Left colon (tissue), 2 donors: ENCODE results near the gene AHI1. TPM values are rescaled to one million over a fixed set of nuclear protein-coding genes. Genes with fewer than 3 reads are reported as not detected.

Experiments
- ATAC-seq: fragments of 200-7000 bp; cut with Tn5 transposase; one replicate; pipeline ENCODE4 v1.9.1; 2020; ENCODE audit warnings: mild to moderate bottlenecking, moderate library complexity
- DNase-seq, 2 donors: peaks; one replicate each; pipeline ENCODE4 v3.0.0-alpha.2; 2020
- intact Hi-C, 2 donors: fragments of 100-400 bp; cut with DNase I in 1 of 2; cut with micrococcal nuclease in 1 of 2; formaldehyde crosslinking; loops; one replicate each; pipeline versions ENCODE4 v1.11.2 to v1.14.0; 2022; cut with DNase I, micrococcal nuclease
- total RNA-seq, 2 donors: library from RNA; stranded (reverse); fragmentation: NEBNext Ultra II Directional; extraction: Animal tissue kit (Norgen Biotek cat#: 25700); gene quantifications; one replicate each; pipeline ENCODE4 v1.2.1, GENCODE V29; 2021
- donor health status: DM: no; HTN: no; CAD: no.
- donor health status: DM: yes; HTN: yes; CAD: no.

The AHI1 gene
- total RNA-seq, 2 donors from 2014 or later: 21.4 to 25.8 TPM

DNA sequence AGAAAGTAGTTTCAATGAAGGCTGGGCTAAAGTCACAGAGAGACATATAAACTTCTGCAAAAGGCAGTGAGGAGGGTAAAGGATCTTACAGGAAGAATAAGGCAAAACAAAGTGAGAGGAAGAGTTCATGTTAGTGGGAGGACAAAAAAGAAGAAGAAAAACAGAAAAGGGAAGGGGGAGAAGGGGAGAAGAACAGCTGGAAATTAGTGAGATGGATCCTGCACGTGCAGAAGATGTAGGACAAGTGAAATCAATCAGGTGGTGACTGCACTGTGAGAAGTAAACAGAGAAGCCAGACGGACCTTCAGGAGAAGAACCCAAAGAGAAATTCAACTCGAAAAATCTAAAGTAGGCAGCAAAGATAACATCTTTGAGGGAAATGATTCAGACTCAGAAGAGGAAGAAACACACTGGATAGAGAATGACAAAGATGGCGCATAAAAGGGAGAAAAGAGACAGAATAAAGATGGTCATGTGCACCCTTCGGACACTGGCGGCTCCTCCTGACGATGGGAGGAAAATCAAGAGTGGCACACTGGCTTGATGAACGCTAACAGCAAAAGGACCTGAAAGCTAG is 210.5 kb downstream of the AHI1 start:
- intact Hi-C loops: no loop called here
- no peak for ATAC-seq
- no peak for DNase-seq

DNA sequence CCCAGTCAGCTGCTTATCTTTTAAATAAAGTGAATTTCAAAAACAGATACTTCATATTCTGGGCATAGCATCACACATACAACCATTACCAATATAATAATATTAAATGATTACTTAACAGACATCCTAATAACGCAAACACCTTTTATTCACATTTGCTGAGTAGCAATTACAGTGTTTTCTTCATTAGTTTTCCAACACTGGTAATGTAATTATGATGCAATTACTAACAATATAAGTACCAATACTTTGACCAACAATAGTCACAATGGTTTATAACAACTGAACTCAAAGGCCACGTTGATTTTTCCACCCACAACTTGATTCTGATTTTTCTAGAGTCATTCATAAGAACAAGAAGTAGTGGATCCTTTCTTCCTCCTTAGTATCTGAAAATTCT is 212.4 kb downstream of the AHI1 start:
- DNase-seq (no peak), ATAC-seq (no peak)
- intact Hi-C loops: no loop called here

DNA sequence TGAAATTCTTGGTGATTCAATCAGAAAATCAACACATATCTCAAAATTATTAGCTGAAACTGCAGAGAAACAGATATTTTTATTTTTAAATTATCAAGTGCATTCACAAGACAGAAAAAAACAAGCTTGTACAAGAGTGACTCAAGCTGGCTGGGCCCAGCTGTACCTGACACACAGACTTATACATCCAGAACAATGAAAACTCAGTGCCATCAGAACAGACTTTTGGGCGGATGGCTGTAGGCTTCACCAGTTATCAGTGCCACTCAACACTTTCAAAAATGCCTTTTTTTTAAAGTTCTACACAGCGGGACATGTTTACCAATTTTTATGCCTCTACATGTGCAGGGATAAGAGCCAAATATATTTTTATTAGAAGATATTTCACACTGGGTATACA is 213.6 kb downstream of the AHI1 start:
- ATAC-seq: no peak
- intact Hi-C loops: no loop called here
- no peak for DNase-seq

DNA sequence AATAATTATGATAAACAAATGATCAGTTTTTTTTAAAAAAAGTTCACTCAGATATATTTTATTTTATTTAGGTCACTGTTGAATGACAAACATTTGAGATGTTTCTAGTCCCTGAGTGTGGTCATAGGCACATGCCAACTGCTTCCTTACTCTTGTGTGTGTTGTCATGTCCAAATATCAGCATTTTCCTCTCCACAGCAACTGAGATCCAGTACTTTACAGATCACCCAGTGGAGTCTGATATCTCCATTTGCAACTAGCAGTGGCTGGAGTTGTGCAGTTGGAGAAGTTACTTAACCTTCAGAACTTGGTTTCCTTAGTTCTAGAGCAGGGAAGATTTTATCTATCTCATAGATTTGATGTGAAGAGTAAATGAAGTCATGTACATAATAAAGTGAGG is 215.1 kb downstream of the AHI1 start:
- no peak for ATAC-seq

DNA sequence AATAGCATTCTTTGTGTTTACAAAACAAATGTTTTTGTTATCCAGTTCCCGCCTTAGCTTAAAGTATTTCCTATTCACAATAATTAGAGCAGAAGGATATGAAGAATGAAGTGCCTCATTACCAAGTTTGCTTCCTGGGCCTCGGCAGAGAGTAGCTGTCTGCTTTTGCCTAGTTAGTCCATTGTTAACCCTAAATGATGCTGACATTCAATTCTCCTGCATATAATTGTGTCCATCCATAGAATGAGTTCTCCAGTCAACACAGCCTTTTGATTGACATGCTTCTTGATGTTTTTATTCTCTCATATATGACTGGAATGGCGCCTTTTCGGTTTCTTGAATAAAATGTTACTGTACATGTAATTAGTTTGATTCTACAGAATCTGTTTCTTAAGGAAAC is 215.6 kb downstream of the AHI1 start:
- ATAC-seq (no peak), DNase-seq (no peak)
- intact Hi-C loops: no loop called here

More for the DNA sequence above, 215.1 kb downstream of the AHI1 start:
- intact Hi-C loops: no loop called here
- no peak for DNase-seq

DNA sequence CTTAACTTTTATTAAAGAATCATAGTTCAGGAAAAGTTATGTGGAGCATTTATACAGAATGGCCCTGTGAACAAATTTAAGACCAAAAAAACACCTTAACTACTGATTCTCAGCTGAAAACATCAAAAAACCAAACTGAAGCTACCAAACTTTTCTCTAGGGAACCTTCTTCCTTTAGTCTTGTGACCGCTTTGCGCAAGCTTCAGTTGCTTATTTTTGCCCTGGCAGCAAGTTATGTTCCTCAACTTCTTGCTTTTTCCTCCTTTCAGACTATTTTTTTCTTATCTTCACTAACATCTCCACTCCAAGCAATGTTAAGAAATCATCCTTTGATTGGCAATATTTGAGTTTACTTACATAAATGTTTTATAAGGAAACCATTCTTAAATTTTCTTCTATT is 216.3 kb downstream of the AHI1 start:
- DNase-seq (no peak), ATAC-seq (no peak)
- intact Hi-C loops: no loop called here

DNA sequence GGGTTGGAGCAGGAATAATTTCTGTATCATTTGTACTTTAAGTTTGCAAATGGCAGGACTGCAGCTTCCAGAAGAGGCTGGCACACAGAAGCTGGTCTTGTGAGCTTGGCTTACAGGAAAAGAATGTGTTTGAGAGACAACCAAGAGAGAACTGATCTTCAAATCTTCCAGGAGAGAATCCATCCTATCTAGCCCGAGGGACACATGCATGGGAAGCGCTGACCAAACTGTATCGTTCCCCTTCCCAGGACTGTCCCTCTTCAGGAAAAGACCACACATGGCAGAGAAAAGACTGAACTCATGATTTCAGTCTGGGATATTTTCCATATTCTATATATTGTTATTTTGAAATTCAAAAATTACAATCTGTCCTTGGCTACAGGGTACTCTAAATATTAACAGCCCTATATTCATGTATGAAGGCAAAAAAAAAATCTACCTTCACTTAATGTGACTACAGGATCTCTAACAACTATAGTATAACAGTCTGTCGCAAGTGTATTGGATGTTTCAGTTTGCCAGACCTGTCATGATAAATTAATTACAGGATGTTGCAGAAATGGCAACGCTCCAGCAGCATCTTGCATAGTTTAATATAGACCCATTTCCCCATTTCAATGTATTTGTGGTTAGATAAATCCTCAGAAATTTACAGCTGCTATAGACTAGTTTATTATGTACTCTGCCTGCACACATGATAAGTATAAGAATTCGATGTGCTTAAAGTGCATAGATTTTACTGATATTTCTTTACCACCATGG is 217.0 kb downstream of the AHI1 start:
- DNase-seq (no peak), ATAC-seq (no peak)
- intact Hi-C loops: no loop called here

DNA sequence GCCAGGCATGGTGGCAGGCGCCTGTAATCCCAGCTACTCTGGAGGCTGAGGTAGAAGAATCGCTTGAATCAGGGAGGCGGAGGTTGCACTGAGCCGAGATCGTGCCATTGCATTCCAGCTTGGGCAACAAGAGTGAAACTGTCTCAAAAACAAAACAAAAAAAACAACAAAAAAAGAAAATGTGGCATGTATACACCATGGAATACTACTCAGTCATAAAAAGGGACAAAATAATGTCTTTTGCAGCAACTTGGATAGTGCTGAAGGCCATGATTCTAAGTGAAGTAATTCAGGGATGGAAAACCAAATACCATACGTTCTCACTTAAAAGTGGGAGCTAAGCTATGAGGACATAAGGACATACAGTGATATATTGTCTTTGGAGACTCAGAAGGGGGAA is 220.1 kb downstream of the AHI1 start:
- no peak for ATAC-seq
- intact Hi-C loops: no loop called here
- no peak for DNase-seq

DNA sequence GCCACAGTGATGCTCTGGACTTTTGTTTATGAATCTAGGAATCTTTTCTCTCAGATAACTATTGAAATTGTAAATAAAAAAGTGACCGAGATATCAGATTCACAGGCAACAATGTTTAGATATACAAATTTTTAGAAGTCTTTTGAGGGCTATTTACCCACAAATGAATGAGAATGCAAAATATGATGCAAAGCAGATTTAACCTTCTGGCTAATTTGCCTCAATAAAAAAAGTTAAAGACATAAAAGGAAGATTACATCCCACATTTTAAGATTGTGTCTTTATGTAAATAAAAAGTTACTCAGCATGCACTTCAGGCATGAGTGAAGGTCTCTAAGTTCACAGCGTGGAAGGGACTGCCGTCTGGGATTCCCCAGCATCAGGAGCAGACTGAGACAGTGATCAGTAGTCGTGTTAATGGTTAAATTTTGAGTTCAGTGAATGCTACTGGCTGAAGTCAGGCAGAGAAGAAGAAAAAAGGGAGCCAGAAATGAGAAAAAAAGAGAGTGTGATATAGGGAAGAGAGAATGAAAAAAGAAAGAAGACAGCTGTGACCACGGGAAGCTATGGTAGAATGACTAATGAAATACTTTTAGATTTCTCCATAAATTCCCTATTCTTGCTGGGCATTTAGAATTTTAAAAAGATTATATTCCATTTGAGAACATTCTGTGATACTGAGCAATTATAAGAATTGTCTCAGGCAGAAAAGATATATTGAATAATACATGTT is 222.8 kb downstream of the AHI1 start:
- intact Hi-C loops: no loop called here
- no peak for ATAC-seq
- no peak for DNase-seq

DNA sequence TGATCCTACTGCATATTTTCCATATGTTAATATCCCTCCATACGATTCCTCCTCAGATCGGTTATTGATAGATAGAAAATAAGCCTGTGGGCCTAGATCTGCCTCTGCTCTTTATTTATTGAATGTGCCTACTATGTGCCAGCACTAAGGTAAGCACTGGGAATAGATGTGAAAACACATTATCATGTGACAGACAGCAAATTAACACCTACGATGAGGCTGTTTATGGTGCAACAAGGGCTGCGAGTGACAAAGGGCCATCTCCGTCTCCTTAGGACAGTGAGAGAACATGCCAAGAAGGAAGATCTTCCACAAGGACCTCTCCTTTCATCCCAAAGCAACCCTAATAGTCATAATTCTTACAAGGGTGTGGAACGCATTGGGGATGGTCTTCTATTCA is 225.9 kb downstream of the AHI1 start:
- DNase-seq (no peak), ATAC-seq (no peak)
- intact Hi-C loops: no loop called here

DNA sequence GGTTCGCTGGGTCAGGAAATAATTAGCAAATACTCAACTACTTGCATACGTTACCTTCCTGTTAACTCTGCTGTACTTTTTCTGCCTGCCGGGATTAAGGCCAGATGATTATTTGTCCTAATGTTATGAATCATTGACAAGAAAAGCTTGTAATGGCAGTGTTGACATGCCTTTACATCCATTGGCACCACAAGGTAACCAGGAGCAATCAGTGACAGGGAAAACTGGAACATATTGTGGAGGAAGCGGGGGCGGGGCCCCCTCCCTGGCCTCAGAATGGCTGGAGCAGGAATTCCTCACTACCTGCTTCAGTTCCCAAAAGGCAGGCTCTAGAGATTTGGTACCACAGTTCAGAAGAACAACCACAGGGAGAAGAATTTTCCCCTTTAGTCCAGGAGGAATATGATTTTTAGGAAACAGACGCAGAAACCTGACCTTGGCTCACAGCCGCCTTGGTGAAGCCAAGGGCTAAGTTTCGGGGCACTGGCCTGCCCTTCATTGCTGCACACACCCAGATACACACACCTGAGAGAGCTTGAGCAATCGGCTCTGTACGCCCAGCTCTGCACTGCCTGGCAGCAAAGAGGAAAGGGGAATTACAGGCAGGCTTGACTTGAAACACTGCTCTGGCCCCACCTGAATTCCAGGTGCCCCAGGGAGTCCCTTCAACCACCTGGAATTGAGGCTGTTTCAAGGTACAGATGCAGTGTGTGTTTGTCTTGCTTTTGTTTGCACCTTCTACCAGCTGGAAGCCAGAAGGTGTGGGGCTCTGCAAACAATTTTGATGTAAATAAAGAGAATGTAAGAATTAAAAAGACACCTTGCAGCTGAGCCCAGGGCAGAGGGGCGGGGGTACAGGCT is 226.6 kb downstream of the AHI1 start:
- peak; percentile 73 for ATAC-seq
- intact Hi-C loops: no loop called here
- peak; percentile 84 to 91 for DNase-seq

DNA sequence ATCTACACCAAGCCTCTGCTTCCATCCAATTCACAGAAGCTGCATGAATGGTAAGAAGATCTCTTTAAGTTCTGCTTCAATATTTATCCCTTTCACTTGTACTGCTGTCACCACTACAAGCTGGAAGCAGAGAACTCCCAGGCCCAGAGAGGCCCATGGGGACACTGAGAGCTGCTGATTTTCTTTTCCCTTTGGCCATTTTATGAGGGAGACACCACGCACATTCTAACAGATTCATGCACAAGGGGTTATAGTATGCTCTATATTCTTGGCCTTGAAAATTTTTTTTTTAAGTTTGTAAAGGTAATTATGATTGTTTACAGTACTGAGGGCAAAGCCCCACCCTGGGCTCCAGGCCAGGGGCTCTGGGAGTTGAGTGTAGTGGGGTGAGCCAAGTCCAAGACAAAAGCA is 228.1 kb downstream of the AHI1 start:
- intact Hi-C loops: no loop called here
- ATAC-seq: peak; percentile 49
- DNase-seq: peak; percentile 84 to 89

DNA sequence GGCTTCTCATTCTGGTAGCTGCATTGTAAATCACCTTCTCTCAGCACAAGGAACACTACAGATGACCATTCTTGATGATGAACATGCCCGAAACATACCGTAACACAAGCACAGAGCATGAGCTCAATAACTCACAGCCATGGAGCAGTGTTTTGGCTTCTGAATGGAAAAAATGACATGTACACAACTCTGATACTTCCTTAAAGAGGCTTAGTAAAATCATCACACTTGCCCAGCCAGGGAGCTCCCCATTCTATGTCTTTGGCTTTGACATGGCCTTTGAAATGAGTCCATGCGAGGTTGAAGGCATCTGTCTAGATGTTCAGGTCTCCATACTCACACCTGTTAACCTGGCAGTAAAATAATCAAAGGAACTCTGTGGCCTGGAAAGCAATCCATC is 228.8 kb downstream of the AHI1 start:
- intact Hi-C loops: no loop called here
- no peak for ATAC-seq
- DNase-seq: no peak

DNA sequence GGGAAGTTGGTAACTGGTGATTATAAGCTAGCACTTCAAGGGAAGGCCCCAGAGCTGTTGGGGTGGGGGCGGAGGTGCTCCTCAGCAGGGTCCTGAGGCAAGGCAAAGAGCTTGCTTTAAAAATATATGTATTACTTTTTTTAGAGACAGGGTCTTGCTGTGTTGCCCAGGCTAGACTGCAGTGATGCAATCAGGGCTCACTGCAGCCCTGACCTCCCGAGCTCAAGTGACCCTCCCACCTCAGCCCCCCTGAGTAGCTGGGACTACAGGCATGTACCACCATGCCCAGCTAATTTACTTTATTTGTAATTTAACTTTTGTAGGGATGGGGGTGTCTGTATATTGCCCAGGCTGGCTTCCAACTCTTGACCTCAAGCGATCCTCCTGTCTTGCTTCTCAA is 229.3 kb downstream of the AHI1 start:
- intact Hi-C loops: no loop called here
- no peak for ATAC-seq
- no peak for DNase-seq

DNA sequence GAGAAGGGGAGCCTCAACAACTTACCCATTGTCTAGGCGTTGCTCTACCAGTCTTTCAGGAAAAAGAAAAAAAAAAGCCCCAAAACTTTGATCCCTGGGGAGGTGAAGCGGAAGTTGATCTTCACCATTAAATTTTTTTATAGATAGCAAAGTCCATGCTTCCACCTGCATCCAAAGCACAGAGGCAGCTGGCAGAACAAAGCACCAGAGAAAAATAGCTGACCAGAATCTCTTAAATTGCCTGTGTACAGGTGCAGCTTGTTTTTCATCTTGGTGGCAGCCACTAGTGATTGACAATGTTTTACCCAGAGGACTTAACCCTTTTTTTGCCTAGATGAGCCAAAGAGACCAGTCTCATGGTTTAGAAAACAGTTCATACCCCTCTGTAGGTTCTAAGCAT is 230.5 kb downstream of the AHI1 start:
- intact Hi-C loops: no loop called here
- ATAC-seq (peak; percentile 58), DNase-seq (peak in 1 of 2 donors; percentile 63)

DNA sequence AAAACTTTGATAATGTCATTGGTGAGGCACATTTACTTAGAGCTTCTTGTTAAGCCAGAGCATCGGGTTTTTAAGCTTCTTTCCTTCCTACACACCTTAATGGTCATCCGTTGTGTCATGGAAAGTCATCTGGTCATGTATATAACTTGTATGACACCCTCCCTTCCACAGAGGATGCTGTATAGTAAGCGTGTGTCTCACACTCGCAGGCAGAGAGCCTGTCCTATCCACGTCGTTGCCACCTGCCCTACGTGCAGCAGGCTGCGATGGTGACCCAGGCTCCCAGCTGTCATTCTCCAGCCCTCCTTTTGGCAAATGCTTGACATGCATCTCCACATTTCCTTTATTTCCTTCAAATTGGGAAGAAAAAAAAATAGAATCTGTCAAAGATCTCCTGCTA is 230.9 kb downstream of the AHI1 start:
- intact Hi-C loops: no loop called here
- DNase-seq (peak; percentile 47 to 52), ATAC-seq (peak; percentile 39)

DNA sequence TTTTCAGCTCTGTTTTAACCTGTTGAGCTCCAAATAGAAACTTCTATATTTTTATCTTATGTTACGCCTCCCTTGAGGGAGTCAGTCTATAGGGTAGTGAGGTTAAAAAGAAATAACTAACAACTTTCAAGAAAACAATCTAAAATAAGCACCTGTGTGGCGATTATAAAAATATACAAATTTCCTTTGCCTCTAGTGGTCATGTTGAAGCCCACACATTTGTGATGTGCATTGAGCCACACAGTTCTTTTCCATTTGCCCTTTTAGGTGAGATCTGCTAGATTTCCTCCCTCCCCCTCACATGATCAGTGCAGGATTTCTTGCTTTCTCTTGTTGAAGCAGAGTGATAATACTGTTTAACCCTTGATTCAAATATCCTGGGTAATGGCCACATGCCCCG is 232.3 kb downstream of the AHI1 start:
- intact Hi-C loops: no loop called here
- ATAC-seq: no peak
- DNase-seq: no peak

DNA sequence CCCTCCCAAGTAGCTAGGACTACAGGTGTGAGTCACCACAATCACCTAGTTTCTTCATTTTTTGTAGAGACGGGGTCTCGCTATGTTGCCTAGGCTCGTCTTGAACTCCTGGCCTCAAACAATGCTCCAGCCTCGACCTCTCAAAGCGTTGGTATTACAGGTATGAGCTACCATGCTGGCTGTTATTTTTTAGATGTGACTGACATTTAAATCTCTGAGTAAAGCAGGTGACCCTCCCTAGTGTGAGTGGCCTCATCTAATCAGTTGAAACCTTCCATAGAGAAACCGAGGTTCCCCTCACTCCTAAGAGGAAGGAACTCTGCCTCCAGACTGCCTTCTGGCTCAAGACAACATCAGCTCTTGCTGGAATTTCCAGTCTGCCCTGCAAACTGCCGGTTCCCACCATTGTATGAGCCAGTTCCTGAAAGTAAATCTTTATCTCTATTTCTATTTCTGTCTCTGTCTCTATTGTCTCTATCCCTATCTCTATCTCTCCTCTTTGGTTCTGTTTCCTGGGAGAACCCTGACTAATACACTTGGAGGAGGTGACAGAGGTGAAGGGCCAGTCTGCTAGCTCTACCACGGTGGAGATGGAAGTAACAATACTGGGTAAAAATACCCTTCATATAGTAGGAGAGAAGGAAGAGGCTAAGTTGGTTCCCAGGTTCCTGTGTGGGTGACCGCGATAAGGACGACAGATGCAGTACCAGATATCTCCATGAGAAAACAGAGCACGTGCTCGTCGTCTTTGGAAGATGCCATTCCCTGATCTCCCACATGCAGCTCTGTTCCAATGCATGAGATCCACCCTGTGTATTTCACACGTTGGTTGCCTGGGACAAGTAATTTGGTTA is 235.4 kb downstream of the AHI1 start:
- DNase-seq: no peak

DNA sequence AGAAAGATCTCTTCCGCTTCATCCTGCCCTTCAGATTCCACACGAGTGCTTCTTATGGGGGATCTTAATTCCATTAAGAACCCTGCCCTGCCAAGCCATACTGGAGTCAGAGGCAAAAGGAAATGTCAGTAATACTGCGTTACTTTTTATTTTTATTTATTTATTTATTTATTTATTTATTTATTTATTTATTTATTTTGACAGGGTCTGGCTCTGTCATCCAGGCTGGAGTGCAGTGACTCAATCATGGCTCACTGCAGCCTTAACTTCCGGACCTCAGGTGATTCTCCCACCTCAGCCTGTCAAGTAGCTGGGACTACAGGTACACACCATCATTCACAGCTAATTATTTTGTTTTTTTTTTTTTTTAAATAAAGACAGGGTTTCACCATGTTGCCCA is 236.9 kb downstream of the AHI1 start:
- DNase-seq (no peak), ATAC-seq (no peak)
- intact Hi-C loops: no loop called here

More for the DNA sequence above, 235.4 kb downstream of the AHI1 start:
- intact Hi-C loops: no loop called here
- ATAC-seq: no peak
